GM21381 (cell line): ENCODE measurements around the gene LRIG1.

Source experiments
- ATAC-seq: cut with Tn5 transposase; IDR thresholded peaks from one replicate; pipeline ENCODE4 v1.9.1; 2021; ENCODE audit warnings: mild to moderate bottlenecking, moderate library complexity; ENCODE audit not compliant: unreplicated experiment

Gene LRIG1

DNA sequence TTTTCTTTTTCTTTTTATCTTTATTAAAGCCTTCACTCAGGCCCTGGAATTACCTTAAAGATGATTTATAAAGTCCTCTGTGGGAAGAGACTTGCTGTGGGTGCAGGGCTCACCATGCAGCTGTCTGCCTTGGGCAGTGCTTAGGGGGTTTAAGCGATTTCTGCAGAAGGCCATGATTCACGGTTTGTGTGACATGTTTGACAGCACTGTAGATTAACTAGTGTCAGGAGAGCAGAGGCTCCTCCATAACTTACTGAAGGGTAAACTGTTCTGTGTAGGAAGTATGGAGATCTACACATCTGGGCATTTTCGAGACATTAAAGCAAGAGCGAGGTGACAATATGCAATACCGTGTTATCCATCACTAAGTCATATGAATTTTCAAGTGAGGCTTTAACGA, 137.7 kb downstream of the LRIG1 start:
- no peak for ATAC-seq

DNA sequence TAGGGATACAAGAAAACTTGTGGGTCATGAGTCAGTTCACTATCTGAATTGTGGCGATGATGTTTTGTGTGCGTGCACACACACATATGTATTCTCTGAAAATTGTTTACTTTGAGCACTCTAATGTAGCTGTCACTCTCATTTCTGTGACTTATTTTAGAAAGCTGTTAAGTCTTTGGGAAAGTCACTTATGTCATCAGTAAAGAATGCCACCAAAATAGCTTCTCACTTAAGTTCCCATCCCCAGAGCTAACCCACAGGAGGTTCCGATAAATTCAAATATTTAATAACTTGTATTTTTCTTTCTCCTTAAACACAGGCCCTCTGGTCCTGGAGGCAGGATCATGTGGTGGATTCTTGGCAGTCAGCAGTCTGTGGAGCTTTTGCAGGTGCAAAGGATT, 138.3 kb downstream of the LRIG1 start:
- no peak for ATAC-seq

DNA sequence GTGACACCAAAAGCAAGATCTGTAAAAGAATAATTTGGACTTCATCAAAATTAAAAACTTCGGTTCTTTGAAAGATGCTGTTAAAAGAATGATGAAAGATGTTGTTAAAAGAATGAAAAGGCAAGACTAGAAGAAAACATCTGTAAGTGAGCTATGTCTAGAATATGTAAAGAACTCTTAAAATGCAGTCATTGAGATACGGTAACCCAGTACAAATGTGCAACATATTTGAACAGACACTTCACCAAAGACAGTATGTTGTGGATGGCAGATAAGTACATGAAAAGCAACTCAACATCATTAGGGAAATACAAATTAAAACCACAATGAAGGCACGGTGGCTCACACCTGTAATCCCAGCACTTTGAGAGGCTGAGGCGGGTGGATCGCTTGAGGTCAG, 139.5 kb downstream of the LRIG1 start:
- no peak for ATAC-seq

DNA sequence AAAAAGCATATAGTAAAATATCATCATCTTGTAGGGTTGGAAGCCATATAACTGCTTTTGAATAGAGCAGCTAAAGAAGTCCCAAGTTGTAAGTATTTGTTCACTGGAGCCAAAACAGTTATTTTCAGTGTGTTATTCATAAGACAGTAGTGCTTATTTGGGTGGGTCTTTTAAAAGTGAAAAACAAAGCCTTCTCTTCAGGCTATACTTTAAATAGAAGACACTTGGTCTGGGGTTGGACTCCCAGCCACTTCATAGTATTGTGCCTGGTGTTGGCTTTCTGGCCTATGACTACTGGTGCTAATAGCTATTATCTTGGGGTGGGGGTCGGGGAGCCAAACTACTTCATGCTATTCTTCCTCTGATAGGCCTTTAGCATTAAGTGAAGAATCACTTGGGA, 144.8 kb downstream of the LRIG1 start:
- no peak for ATAC-seq

DNA sequence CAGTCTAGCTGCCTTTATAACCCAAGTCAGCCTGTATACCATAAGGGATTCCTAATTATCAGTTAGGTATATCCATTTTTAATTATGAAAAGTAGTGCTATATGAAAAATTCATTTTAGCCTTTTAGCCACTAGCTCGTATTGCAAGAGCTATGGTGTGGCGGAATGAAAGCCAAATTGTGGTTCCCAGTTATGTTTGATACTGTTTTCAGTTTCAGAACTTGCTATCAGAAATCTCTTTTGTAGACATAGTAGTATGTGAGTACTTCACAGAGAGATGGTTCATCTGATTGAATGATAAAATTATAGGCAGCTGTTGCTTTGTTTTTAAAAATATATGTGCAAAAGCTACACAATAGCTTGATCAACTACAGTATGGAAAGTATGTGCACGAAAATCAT, 145.4 kb downstream of the LRIG1 start:
- no peak for ATAC-seq

DNA sequence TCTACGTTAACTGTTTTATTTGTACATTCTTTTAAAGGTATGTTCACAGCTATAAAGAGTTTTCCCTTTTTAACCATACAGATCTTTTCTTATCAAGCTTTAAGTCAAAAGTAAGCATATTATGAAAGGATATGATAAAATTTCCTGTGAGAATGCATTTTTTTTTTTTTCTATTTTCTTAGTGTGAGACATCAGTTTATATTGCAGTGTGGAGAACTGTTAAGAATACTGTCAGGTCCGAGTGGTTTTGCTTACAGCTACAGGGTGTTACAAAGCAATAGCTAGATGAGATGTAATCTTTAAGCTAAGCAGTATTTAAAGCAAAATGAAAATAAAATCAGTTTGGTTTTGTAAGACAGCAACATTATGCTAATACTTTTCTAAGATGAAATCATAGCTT, 146.8 kb downstream of the LRIG1 start:
- no peak for ATAC-seq

DNA sequence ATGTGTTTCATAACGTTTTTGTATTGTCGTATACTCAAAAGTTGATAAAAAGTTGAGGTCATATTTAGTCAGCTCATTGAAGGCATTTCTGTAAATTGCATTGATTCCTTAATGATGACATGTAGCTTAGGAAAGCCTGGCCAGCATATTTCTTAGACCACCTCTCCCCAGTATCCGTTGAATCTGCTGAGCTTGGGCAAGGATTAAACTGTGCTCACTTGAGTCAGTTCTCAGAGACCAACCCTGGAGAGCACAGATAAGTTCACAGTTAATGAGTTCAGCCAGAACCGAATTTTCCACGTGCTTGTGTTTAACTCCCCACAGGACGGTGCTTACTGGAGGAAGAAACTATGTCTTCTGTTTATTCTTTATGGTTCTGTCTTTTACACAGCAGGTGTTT, 147.3 kb downstream of the LRIG1 start:
- no peak for ATAC-seq

DNA sequence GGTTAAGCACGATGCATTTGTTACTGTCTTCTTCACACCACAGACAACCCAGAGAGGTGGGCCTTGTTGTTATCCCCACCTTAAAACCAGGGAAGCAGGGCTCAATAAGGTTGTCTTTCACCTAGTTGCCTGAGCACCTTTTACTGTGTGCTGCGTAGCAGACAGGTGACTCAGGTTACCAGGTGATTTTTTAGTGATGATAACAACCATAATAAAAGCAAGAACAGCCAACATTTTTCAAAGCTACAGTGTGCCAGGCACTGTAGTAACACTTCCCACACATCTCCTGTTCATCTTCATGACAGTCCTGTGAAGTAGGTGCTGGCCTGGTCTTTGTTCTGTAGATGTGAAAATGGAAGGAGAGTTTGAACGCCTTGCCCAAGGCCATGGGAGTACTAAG, 147.8 kb downstream of the LRIG1 start:
- ATAC-seq, result no peak

DNA sequence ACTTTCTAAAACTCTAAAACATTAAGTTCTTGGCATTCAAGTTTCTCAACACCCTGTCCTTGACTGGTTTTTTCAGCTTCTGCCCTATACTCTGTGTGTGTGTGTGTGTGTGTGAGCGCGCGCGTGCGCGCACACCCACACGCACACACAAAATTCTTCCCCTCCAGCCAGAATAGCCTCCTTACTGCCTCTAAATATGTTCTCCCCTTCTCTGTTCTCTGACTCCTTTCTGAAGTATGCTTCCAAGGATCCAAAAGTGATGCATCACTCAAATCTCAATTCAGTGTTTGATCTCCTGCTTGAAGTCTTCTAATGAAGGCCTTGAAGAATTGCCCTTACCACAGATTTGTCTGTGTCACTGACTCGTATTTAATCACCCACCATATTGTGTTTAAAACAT, 150.2 kb downstream of the LRIG1 start:
- ATAC-seq, result no peak

DNA sequence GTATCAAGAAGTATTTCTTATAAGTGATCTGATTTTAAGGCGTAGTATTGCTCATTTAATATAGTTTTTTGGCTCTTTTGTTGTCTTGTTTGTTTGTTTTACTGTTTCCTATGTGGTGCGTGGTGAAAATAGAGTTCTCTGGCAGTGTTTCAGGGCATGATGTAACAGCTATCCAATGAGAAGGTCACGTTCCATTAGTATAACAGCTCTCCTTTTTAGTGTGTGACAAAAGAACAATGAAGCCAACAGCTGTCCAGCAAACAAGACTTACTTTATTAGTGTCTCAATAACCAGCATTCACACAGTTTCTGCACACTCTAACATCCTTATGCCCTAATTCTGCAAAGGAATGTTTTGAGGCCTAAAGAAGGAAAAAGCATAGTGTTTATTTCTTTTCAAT, 152.1 kb downstream of the LRIG1 start:
- no peak for ATAC-seq

DNA sequence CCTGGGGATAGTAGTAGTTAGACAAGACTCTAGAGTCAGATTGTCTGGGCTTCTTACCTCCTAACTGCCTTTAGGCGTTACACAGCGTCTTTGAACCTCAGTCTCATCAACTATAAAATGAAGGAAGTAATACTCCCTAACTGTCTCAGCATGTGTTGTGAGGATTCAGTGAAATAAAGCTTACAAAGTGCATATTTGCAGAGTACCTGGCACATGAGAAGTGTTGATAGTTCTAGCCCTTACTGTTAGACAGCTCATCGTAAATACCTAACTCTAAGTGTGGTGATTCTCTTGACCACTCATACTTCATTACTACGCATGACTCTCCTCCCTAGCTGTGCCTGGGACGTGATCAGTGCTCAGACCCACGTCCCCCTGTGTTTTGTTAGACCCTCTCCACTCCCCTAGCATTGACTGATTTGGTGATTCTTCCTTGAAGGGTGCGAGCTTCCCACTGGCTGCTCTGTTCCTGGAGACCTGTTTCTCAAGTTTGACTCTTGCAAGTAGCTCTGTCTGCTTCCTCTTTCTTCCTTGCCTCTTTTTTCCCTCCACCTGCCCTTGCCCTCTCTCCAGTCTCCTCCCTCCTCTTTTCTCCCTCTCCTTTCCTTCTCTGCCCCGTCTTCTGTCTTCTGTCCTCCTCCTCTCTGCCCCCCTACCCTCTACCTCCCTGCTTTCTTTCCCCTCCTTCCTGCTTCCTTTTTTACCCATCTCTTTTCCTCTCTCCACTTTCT, 155.8 kb downstream of the LRIG1 start:
- ATAC-seq, result no peak

DNA sequence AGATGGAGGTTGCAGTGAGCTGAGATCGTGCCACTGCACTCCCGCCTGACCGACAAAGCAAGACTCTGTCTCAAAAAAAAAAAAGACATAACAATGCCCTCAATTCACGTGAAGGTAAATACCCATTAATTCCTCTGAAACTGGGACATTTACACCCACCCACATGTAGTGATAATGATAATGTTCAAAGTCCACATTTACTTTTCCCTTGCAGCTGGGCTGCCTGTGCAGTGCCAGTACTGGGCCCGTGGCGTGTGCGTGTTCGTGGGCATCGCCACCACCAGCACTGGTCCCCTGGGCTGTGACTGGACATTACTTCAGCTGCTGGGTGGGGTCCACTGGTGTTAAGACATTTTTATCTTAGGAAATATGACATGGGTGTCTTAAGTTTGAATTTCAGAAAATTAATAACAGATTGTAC, 156.4 kb downstream of the LRIG1 start:
- ATAC-seq, result no peak

DNA sequence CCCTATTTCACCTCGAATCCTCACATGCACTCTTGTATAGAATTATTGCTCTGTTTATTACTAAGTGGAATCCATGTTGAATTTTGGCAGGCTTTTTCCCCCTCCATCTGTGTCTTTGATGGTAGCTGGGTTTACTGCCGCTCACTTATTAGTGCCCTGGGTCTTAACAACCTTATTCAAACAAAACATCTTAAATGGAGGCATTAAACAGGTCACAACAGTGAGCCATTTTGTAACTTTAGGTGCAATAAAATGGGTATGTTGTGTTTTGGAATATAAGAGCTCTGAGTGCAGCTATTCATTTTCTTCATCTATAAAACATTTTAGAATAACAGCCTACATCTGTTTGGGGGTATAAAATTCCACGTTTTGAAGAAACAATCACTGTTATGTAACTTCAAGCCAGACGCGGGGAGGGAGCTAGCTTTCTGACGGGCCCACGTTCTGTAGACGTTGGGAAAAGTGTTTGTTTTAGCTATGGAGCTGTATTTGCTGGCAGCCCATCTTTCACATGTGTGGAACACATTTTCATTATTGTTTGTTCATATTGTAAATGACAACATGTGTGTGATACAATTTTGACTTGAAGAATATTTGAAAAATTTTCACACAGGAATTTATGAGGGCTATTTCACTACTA, 158.0 kb downstream of the LRIG1 start:
- no peak for ATAC-seq

DNA sequence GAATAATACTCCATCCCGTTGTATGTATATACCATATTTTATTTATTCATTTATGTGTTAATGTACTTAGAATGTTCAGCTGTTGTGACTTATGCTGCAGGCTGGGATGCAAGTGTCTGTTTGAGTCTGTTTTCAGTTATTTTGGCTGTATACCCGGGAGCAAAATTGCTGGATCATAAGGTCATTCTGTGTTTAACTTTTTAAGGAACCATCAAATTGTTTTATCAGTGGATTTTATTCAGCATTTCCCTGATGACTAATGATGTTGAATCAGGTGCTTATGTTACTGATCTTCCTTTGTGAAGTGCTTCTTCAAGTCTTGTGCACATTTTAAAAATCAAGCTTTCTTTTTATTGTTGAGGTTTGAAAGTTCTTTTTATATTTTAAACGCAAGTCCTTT, 161.9 kb downstream of the LRIG1 start:
- no peak for ATAC-seq

DNA sequence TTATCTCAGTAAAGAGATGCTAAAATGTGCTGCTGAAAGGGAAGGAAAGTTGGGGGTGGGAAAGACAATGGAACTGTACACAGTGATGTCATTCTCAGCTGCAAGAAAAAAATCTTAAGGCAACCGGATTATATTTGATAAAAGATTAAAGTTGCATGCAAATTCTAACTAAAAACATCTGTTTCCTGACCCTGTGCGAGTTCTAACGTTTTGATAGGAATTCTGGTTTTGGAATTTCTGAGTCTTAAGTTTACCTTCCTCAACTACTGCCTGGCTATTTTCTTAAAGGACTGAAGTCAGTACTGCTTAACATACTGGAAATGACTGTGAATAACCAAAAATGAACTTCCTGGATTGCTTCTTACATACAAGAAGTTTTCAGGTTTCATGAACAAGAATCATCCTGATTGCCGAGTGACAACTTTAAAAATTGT, 164.5 kb downstream of the LRIG1 start:
- no peak for ATAC-seq

DNA sequence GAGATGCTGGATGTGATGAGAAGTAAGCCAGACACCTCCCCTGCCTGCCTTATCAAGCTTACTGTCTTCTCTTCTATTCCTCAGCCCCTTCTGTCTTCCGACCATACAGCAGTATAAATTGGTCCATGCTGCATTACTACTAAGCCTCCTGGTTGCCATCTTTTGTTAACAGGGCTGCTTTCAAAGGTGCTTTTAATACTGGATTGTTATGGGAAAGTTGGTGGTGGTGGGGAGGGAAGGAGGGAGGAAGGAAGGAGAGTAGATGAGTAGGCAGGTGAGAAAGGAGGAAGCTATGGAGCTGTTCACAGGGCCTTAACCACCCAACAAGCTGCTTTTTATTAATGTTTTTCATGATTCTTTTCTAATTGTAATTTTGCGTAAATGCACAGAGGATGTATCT, 165.2 kb downstream of the LRIG1 start:
- ATAC-seq, result no peak
